Measurements from ENCODE around the gene ACSF2. TPM values are rescaled to one million over a fixed set of nuclear protein-coding genes. Genes with fewer than 3 reads are reported as not detected.
A peak's percentile ranks its signal among the peaks of the same experiment; 100 is the strongest.

Gene ACSF2
- total RNA-seq, 3 donors from 2014 or later (not counting 1 experiment from before 2014, with no cell fraction given), result 24.2 to 40.6 (median 25.8) TPM

DNA sequence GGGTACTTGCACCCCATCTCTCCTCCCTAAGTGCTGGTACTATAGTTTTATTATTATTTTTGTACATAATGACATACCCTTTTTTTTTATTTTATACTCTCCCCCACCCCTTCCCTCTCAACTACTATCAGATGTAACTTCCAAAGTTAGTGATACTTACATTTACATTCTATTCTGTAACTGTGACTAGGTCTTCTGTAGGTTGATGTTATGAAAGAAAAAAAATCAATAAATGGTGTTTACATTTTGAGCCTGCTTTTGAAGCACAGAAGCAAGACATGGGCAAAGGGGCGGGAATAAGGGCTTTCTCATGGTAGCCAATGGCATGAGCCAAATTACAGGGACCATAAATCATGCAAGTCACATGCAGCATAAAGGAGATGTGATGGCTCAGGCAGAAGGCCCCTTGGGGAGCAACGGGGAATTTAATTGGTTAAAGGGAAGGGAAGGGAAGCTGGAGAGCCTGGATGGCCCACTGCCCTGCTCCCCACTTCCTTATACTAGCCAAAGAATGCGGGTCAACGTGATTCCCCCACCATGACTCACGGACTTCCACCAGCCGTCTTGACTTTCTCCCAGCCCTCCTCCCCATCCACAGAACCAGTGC, 2.4 kb upstream of the ACSF2 start:
- peaks cover 33% of the 10 kb centered on the region for H3K4me1 ChIP-seq (ENCODE audit: control insufficient read depth, insufficient read depth, low read length)
- Mint-ChIP-seq H3K9me3 (peaks cover 0 to 3% of the 10 kb centered on the region in 2 donors), H3K27ac (peak overlapping the region in 1 of 2 donors; percentile 21), H3K36me3 (no peaks in the 10 kb centered on the region), H3K4me1 (peaks cover 21 to 25% of the 10 kb centered on the region in 2 donors), H3K4me3 (peak overlapping the region; percentile 35), H3K27me3 (ENCODE audit: low read depth in 2 of 2) (peaks cover 0 to 6% of the 10 kb centered on the region in 2 donors)
- intact Hi-C loops (cut with micrococcal nuclease), result no loop called here
- H3K9me3 ChIP-seq (ENCODE audit: control insufficient read depth, insufficient read depth, low read length), result no peaks in the 10 kb centered on the region
- no peak overlapping the region for H3K27ac ChIP-seq (ENCODE audit: low read length)
- WGBS (ENCODE audit: insufficient coverage), result 80% methylated on average over 6 of the region's 6 CpGs
- TF ChIP-seq, protein P1, sequence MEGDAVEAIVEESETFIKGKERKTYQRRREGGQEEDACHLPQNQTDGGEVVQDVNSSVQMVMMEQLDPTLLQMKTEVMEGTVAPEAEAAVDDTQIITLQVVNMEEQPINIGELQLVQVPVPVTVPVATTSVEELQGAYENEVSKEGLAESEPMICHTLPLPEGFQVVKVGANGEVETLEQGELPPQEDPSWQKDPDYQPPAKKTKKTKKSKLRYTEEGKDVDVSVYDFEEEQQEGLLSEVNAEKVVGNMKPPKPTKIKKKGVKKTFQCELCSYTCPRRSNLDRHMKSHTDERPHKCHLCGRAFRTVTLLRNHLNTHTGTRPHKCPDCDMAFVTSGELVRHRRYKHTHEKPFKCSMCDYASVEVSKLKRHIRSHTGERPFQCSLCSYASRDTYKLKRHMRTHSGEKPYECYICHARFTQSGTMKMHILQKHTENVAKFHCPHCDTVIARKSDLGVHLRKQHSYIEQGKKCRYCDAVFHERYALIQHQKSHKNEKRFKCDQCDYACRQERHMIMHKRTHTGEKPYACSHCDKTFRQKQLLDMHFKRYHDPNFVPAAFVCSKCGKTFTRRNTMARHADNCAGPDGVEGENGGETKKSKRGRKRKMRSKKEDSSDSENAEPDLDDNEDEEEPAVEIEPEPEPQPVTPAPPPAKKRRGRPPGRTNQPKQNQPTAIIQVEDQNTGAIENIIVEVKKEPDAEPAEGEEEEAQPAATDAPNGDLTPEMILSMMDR (IDR thresholded peaks at IDR 0.05), result no peak
- no peak overlapping the region for H3K4me3 ChIP-seq (ENCODE audit: low read length)
- H3K36me3 ChIP-seq (ENCODE audit: control insufficient read depth, insufficient read depth, low read length), result no peaks in the 10 kb centered on the region
- no peaks in the 10 kb centered on the region for H3K27me3 ChIP-seq (ENCODE audit: control insufficient read depth, insufficient read depth, low read length)
- ATAC-seq (no peak), DNase-seq (no peak)

DNA sequence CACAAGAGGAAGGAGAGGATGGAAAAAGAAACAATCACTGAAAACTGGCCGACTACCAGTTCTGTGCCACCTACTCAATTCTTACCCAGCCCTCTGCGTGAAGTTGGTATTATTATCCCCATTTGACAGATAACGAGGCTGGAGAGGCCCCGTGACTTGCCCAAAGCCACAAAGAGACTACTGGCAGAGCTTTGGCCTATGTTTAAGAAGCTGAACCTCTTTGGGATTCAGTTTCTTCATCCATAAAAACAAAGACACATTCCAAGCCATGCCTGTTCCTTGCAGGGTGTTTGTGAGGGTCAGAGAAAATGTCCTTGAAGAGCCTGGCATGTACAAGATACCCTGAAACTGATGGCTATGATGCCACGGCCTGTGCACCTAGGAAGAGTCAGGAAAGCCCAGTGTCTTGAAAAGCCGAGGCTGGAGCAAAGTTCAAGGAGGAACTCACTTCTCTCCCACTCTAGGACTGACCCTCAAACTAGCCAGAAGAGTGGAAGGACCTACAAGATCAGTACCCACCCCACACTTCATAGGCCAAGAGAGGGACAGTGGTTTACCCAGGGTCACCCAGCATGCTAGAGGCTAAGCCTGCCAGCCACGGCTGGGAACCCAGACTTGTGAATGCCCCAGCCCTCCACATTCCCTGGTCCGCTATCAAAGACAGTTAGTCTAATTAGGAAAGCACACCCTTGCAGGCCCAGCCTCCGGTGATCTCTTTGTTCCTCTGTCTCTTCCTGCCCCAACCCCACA, 1.6 kb upstream of the ACSF2 start:
- Histone ChIP-seq H3K27ac (ENCODE audit: low read length) (no peak overlapping the region), H3K4me1 (ENCODE audit: control insufficient read depth, insufficient read depth, low read length) (peaks cover 33% of the 10 kb centered on the region), H3K9me3 (ENCODE audit: control insufficient read depth, insufficient read depth, low read length) (no peaks in the 10 kb centered on the region), H3K4me3 (ENCODE audit: low read length) (no peak overlapping the region), H3K36me3 (ENCODE audit: control insufficient read depth, insufficient read depth, low read length) (no peaks in the 10 kb centered on the region), H3K27me3 (ENCODE audit: control insufficient read depth, insufficient read depth, low read length) (no peaks in the 10 kb centered on the region)
- Mint-ChIP-seq H3K27me3 (ENCODE audit: low read depth in 2 of 2) (no peaks in the 10 kb centered on the region), H3K4me1 (peaks cover 21 to 25% of the 10 kb centered on the region in 2 donors), H3K4me3 (peak overlapping the region; percentile 21), H3K27ac (peak overlapping the region in 1 of 2 donors; percentile 21), H3K36me3 (no peaks in the 10 kb centered on the region), H3K9me3 (no peaks in the 10 kb centered on the region)
- TF ChIP-seq, protein P1 (IDR thresholded peaks at IDR 0.05), result no peak
- DNase-seq (no peak), ATAC-seq (no peak)
- 82% methylated on average over 9 of the region's 9 CpGs for WGBS (ENCODE audit: insufficient coverage)
- intact Hi-C loops (cut with micrococcal nuclease), result no loop called here

GRCh38 chr17:50424996-50425681, 879 bp upstream of the ACSF2 start:
- H3K36me3 Mint-ChIP-seq, result no peaks in the 10 kb centered on the region
- H3K4me3 Mint-ChIP-seq, result peak overlapping the region; percentile 89
- 93% methylated on average over 8 of the region's 8 CpGs for WGBS (ENCODE audit: insufficient coverage)
- H3K27me3 Mint-ChIP-seq (ENCODE audit: low read depth in 2 of 2), result no peaks in the 10 kb centered on the region
- H3K27ac ChIP-seq (ENCODE audit: low read length), result peak overlapping the region; percentile 47
- H3K4me1 ChIP-seq (ENCODE audit: control insufficient read depth, insufficient read depth, low read length), result peaks cover 33% of the 10 kb centered on the region
- no peaks in the 10 kb centered on the region for H3K9me3 Mint-ChIP-seq
- TF ChIP-seq, protein P1 (IDR thresholded peaks at IDR 0.05), result no peak
- H3K9me3 ChIP-seq (ENCODE audit: control insufficient read depth, insufficient read depth, low read length), result no peaks in the 10 kb centered on the region
- peak overlapping the region; percentile 78 for H3K4me3 ChIP-seq (ENCODE audit: low read length)
- no peaks in the 10 kb centered on the region for H3K27me3 ChIP-seq (ENCODE audit: control insufficient read depth, insufficient read depth, low read length)
- peaks cover 21 to 25% of the 10 kb centered on the region in 2 donors for H3K4me1 Mint-ChIP-seq
- ATAC-seq, result no peak
- peak overlapping the region; percentile 34 to 87 for H3K27ac Mint-ChIP-seq
- intact Hi-C loops (cut with micrococcal nuclease), result no loop called here
- no peaks in the 10 kb centered on the region for H3K36me3 ChIP-seq (ENCODE audit: control insufficient read depth, insufficient read depth, low read length)
- peak in 1 of 2 donors; percentile 8 for DNase-seq

Data from natural killer cell (primary cell).